ENCODE measurements around the gene TULP4.

DNA sequence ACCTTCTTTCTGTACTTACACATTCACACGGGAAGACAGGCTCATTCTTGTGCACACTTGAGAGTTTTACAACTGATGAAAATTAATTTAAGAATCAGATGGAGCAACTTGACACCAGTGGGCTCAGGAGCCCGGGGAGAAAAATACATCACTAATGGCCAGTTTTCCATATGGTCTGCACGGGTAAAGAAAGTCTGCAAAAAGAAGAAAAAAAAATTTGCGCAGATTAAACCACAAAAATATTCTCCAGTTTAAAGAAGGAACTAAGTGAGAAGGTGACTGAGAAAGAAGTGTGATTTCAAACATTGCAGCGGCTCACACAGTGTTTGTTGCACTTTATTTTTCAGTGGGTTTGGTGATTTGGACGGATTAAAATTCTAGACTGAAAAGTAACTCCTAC, at the start of gene TULP4:
- TF ChIP-seq, protein P1, sequence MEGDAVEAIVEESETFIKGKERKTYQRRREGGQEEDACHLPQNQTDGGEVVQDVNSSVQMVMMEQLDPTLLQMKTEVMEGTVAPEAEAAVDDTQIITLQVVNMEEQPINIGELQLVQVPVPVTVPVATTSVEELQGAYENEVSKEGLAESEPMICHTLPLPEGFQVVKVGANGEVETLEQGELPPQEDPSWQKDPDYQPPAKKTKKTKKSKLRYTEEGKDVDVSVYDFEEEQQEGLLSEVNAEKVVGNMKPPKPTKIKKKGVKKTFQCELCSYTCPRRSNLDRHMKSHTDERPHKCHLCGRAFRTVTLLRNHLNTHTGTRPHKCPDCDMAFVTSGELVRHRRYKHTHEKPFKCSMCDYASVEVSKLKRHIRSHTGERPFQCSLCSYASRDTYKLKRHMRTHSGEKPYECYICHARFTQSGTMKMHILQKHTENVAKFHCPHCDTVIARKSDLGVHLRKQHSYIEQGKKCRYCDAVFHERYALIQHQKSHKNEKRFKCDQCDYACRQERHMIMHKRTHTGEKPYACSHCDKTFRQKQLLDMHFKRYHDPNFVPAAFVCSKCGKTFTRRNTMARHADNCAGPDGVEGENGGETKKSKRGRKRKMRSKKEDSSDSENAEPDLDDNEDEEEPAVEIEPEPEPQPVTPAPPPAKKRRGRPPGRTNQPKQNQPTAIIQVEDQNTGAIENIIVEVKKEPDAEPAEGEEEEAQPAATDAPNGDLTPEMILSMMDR (conservative IDR thresholded peaks at IDR 0.05; ENCODE audit: low read depth, low read length): no peak
- no peak for TF ChIP-seq EZH2phosphoT487 (IDR thresholded peaks at IDR 0.05; ENCODE audit: borderline replicate concordance, low read length)

Data from PC-3 (cell line).